ENCODE results near the gene RBM7. TPM values are rescaled to one million over a fixed set of nuclear protein-coding genes. Genes with fewer than 3 reads are reported as not detected.

Gene RBM7
- total and polyA plus RNA-seq, 2 of the 13 experiments (the other 11 are each of a cell fraction or from before 2014, with no cell fraction given): 30.5 to 32.3 TPM

DNA sequence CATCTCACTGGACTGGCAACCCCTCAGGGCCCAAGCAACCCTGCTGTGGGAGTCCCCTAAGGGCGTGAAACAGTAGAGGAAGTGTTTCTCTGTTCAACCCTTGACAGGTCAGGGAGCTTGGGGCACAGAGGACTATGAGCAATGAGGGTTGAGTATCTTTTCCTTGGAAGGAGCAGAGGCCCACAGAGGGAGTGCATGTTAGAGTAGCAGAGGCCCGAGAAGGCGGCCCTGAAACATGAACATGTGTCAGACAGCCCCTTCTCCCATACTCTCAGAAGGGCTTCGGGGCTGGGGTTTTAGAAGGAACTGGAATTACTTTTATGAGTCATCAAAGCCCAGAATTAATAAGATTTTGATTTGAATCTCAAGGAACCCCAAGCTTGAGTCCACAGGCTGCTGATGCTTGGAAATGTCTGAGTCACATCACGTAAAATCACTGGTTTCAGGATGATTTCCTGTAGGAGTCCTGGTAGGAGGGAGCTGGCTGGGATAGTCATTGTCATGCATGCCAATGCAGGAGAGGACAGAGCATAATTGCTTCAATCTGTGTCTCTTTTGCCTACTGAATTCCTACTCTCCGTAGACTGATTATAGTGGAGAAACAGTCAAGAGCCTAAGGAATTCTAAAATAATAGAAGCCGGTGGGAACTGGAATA lies 22.7 kb upstream of the RBM7 start:
- in situ Hi-C loops (cut with HindIII; ENCODE audit: extremely low pct_ligation_motif_present, low pct_unique_long_range_greater_than_20kb): no loop called here
- Histone ChIP-seq H2AFZ (ENCODE audit: low read length) (no peak overlapping the region), H3K27ac (ENCODE audit: extremely low read length, insufficient read depth, low read length) (no peak overlapping the region), H3K4me3 (replicated peaks in 1 of 3; ENCODE audit: insufficient read depth in 1 of 3, low read depth in 2 of 3, low read length in 3 of 3) (no peak overlapping the region), H3K27me3 (ENCODE audit: control insufficient read depth in 1 of 2, insufficient read depth in 2 of 2, low read length in 2 of 2) (peaks cover 5 to 10% of the 10 kb centered on the region in 2 experiments; a peak in 4 of 5 replicates), H4K20me1 (ENCODE audit: insufficient read depth, low read length) (no peaks in the 10 kb centered on the region), H3K36me3 (replicated peaks in 1 of 2; ENCODE audit: control insufficient read depth in 1 of 2, insufficient read depth in 2 of 2, low read length in 2 of 2) (no peaks in the 10 kb centered on the region), H3K79me2 (ENCODE audit: insufficient read depth, low read length) (no peaks in the 10 kb centered on the region), H3K9ac (ENCODE audit: insufficient read depth, low read depth, low read length) (no peak overlapping the region), H3K4me2 (ENCODE audit: low read depth, low read length) (no peak overlapping the region), H3K9me3 (ENCODE audit: low read length) (no peaks in the 10 kb centered on the region), H3K4me1 (ENCODE audit: insufficient read depth, low read length) (no peaks in the 10 kb centered on the region)
- 16% methylated on average over 7 of the region's 7 CpGs for WGBS (ENCODE audit: low lambda C conversion rate)
- ATAC-seq (no peak), FAIRE-seq (no peak), DNase-seq (ENCODE audit: low spot score) (no peak)
- ChIA-PET POLR2A (no interaction called here), CTCF (ENCODE audit: low intra/inter-chr PET ratio, low total read pairs) (no interaction called here)
- TF ChIP-seq, protein P1, sequence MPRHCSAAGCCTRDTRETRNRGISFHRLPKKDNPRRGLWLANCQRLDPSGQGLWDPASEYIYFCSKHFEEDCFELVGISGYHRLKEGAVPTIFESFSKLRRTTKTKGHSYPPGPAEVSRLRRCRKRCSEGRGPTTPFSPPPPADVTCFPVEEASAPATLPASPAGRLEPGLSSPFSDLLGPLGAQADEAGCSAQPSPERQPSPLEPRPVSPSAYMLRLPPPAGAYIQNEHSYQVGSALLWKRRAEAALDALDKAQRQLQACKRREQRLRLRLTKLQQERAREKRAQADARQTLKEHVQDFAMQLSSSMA (CRISPR knock-in tag; IDR thresholded peaks at IDR 0.05): no peak
- TF ChIP-seq NR2F6 (IDR thresholded peaks at IDR 0.05) (no peak), NR2F6 (CRISPR knock-in tag; IDR thresholded peaks at IDR 0.05) (no peak)
- intact Hi-C loops (cut with micrococcal nuclease; ENCODE audit: unreplicated experiment): no loop called here
- no TSS peak for BruUV-seq (replicated peaks)

GRCh38 chr11:114379394-114380069 lies 20.9 kb upstream of the RBM7 start:
- H3K79me2 ChIP-seq (ENCODE audit: insufficient read depth, low read length): no peaks in the 10 kb centered on the region
- in situ Hi-C loops (cut with HindIII; ENCODE audit: extremely low pct_ligation_motif_present, low pct_unique_long_range_greater_than_20kb) (no loop called here), intact Hi-C loops (cut with micrococcal nuclease; ENCODE audit: unreplicated experiment) (no loop called here)
- WGBS (ENCODE audit: low lambda C conversion rate): 1% methylated on average over 5 of the region's 5 CpGs
- no peak overlapping the region for H3K9ac ChIP-seq (ENCODE audit: insufficient read depth, low read depth, low read length)
- H3K4me3 ChIP-seq (replicated peaks in 1 of 3; ENCODE audit: insufficient read depth in 1 of 3, low read depth in 2 of 3, low read length in 3 of 3): no peak overlapping the region
- CTCF ChIA-PET (ENCODE audit: low intra/inter-chr PET ratio, low total read pairs): no interaction called here
- no peak overlapping the region for H3K27ac ChIP-seq (ENCODE audit: extremely low read length, insufficient read depth, low read length)
- POLR2A ChIA-PET: no interaction called here
- no peaks in the 10 kb centered on the region for H3K36me3 ChIP-seq (replicated peaks in 1 of 2; ENCODE audit: control insufficient read depth in 1 of 2, insufficient read depth in 2 of 2, low read length in 2 of 2)
- no TSS peak for BruUV-seq (replicated peaks)
- ATAC-seq: no peak
- peaks cover 5 to 6% of the 10 kb centered on the region in 2 experiments; a peak in 4 of 5 replicates for H3K27me3 ChIP-seq (ENCODE audit: control insufficient read depth in 1 of 2, insufficient read depth in 2 of 2, low read length in 2 of 2)
- FAIRE-seq: no peak
- no peak overlapping the region for H2AFZ ChIP-seq (ENCODE audit: low read length)
- H3K4me2 ChIP-seq (ENCODE audit: low read depth, low read length): no peak overlapping the region
- no peaks in the 10 kb centered on the region for H3K4me1 ChIP-seq (ENCODE audit: insufficient read depth, low read length)
- H3K9me3 ChIP-seq (ENCODE audit: low read length): no peaks in the 10 kb centered on the region
- no peaks in the 10 kb centered on the region for H4K20me1 ChIP-seq (ENCODE audit: insufficient read depth, low read length)
- DNase-seq (ENCODE audit: low spot score): no peak
- TF ChIP-seq ZBTB43 (CRISPR knock-in tag; conservative IDR thresholded peaks at IDR 0.05) (no peak), EP300 (IDR thresholded peaks at IDR 0.05; ENCODE audit: low read depth in 2 of 2, low read length in 2 of 2) (no peak), EP300 (CRISPR knock-in tag; IDR thresholded peaks at IDR 0.05; ENCODE audit: borderline replicate concordance) (no peak)
